HepG2 (cell line): ENCODE results near the gene CSNK1D. TPM values are rescaled to one million over a fixed set of nuclear protein-coding genes. Genes with fewer than 3 reads are reported as not detected.

Source experiments
- AGO2 ChIP-seq: fragments of 200-400 bp; formaldehyde crosslinking; optimal IDR thresholded peaks from 2 replicates; pipeline ENCODE3; 2017; ENCODE audit warnings: mild to moderate bottlenecking, low read depth, low read length, moderate library complexity
- DR1 ChIP-seq: sonication (generic); formaldehyde crosslinking; IDR thresholded peaks from 2 replicates; pipeline ENCODE4 v1.8.0; 2021; ENCODE audit warnings: mild to moderate bottlenecking, missing genetic modification reagents, inconsistent platforms
- FOXA3 ChIP-seq: IDR thresholded peaks from 2 replicates; pipeline ENCODE4 v1.6.1; 2016; ENCODE audit warnings: missing genetic modification reagents, missing compliant biosample characterization
- HINFP ChIP-seq: sonication (generic); formaldehyde crosslinking; IDR thresholded peaks from 2 replicates; pipeline ENCODE4 v1.4.0; 2020; ENCODE audit warnings: low read depth, mild to moderate bottlenecking, missing genetic modification reagents
- JUND ChIP-seq: sonication (generic); formaldehyde crosslinking; IDR thresholded peaks from 2 replicates; pipeline ENCODE4 v1.8.0; 2022; ENCODE audit warnings: mild to moderate bottlenecking, missing genetic modification reagents
- MXD3 ChIP-seq: IDR thresholded peaks from 2 replicates; pipeline ENCODE4 v1.6.1; 2016; ENCODE audit warnings: mild to moderate bottlenecking, missing biosample characterization, missing genetic modification reagents
- SMC3 ChIP-seq: IDR thresholded peaks from 2 replicates; pipeline ENCODE4 v1.6.1; 2011; ENCODE audit warnings: low read length, improper control_type of control experiment
- SOX13 ChIP-seq, 3 experiments: fragments of 450-650 bp in 1 of 3; sonication (generic) in 1 of 3; formaldehyde crosslinking in 1 of 3; IDR thresholded peaks in 2 of 3; conservative IDR thresholded peaks in 1 of 3; 2 replicates each; pipeline versions ENCODE4 v1.5.0 to v1.6.1; 2016 to 2020; ENCODE audit warnings: antibody characterized with exemption in 1 of 3, mild to moderate bottlenecking in 1 of 3, missing compliant biosample characterization in 1 of 3, missing genetic modification reagents in 1 of 3, moderate library complexity in 1 of 3
- SP140L ChIP-seq: sonication (generic); formaldehyde crosslinking; IDR thresholded peaks from 2 replicates; pipeline ENCODE4 v1.4.0; 2020; ENCODE audit warnings: missing genetic modification reagents, borderline replicate concordance
- TFE3 ChIP-seq: IDR thresholded peaks from 2 replicates; pipeline ENCODE4 v1.6.1; 2016
- U2AF1 ChIP-seq: fragments of 200-400 bp; formaldehyde crosslinking; optimal IDR thresholded peaks from 2 replicates; pipeline ENCODE3; 2017; ENCODE audit warnings: mild to moderate bottlenecking, low read depth, low read length
- ZBTB38 ChIP-seq: sonication (generic); formaldehyde crosslinking; IDR thresholded peaks from 2 replicates; pipeline ENCODE4 v1.5.1; 2020; ENCODE audit warnings: mild to moderate bottlenecking, missing genetic modification reagents
- ZNF234 ChIP-seq: sonication (generic); formaldehyde crosslinking; conservative IDR thresholded peaks from 2 replicates; pipeline ENCODE4 v1.5.1; 2020; ENCODE audit warnings: mild to moderate bottlenecking, missing genetic modification reagents
- ZNF362 ChIP-seq: sonication (generic); formaldehyde crosslinking; IDR thresholded peaks from 2 replicates; pipeline ENCODE4 v1.4.0; 2020; ENCODE audit warnings: missing genetic modification reagents, mild to moderate bottlenecking, borderline replicate concordance
- ZNF572 ChIP-seq: sonication (generic); formaldehyde crosslinking; IDR thresholded peaks from 2 replicates; pipeline ENCODE4 v1.5.1; 2020; ENCODE audit warnings: mild to moderate bottlenecking, missing genetic modification reagents
- ZSCAN22 ChIP-seq: sonication (generic); formaldehyde crosslinking; IDR thresholded peaks from 2 replicates; pipeline ENCODE4 v1.4.0; 2020; ENCODE audit warnings: mild to moderate bottlenecking, missing genetic modification reagents
- polyA plus RNA-seq, 8 experiments: library from polyadenylated mRNA; depleted of rRNA in 3 of 8; stranded (reverse) in 7 of 8; unstranded in 1 of 8; fragments of >200 nt; fragmentation: Illumina TruSeq in 4 of 8; extraction: Trizol in 4 of 8; gene quantifications; 2 replicates each; pipeline versions ENCODE4 v1.2.1 to v1.2.3, GENCODE V29; 2011 to 2016; ENCODE audit warnings: low read depth in 4 of 8, missing spikeins in 1 of 8, mixed read lengths in 1 of 8; ENCODE audit not compliant: insufficient read depth in 1 of 8
- total RNA-seq, 5 experiments: library from RNA; depleted of rRNA; stranded (reverse); fragments of >200 nt; fragmentation: Illumina TruSeq; extraction: Trizol; gene quantifications; 2 replicates each; pipeline ENCODE4 v1.2.3, GENCODE V29; 2016; ENCODE audit warnings: low read depth in 1 of 5

Gene CSNK1D
- total and polyA plus RNA-seq, 2 of the 13 experiments (the other 11 are each of a cell fraction or from before 2014, with no cell fraction given): 31.5 to 128 TPM

GRCh38 chr17:82244413-82245133, 28.9 kb downstream of the CSNK1D start (continued):
- TF ChIP-seq SMC3: peak; percentile 43; the same call in 1 of the 2 replicates
- no peak for TF ChIP-seq ZNF572 (CRISPR knock-in tag)
- TF ChIP-seq ZBTB38 (CRISPR knock-in tag): no peak; the same call in 1 of the 2 replicates
- TF ChIP-seq TFE3 (CRISPR knock-in tag): no peak
- TF ChIP-seq MXD3 (CRISPR knock-in tag): 0 out of 2 replicates have a peak, but pooled peaks have one; percentile 2
- no peak for TF ChIP-seq JUND
- no peak for TF ChIP-seq ZNF234 (CRISPR knock-in tag)
- TF ChIP-seq HINFP (CRISPR knock-in tag): no peak
- TF ChIP-seq SP140L (CRISPR knock-in tag): 0 out of 2 replicates have a peak, but pooled peaks have one; percentile 49
- TF ChIP-seq ZNF362 (CRISPR knock-in tag): no peak
- TF ChIP-seq U2AF1: peak; percentile 57
- no peak for TF ChIP-seq DR1 (CRISPR knock-in tag)
- no peak for TF ChIP-seq FOXA3 (CRISPR knock-in tag)
- TF ChIP-seq SOX13 (IDR thresholded peaks at IDR 0.05): no peak
- no peak; a peak in 1 of 4 replicates for TF ChIP-seq SOX13 (CRISPR knock-in tag; conservative IDR thresholded peaks at IDR 0.05 in 1 of 2, IDR thresholded peaks at IDR 0.05 in 1 of 2)
- no peak for TF ChIP-seq ZSCAN22 (CRISPR knock-in tag)
- TF ChIP-seq AGO2: peak; percentile 28
